ENCODE data around the gene C3orf52.
"Not testable (repeated sequence)": the region's sequence is repeated elsewhere in the genome, so short reads cannot be mapped to it uniquely, and the experiment has no call there.

Gene C3orf52, protein sequence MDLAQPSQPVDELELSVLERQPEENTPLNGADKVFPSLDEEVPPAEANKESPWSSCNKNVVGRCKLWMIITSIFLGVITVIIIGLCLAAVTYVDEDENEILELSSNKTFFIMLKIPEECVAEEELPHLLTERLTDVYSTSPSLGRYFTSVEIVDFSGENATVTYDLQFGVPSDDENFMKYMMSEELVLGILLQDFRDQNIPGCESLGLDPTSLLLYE

GRCh38 chr3:112086076-112086854 is at the start of gene C3orf52:
C3orf52 (plus strand) TSS chr3:112086389; CDS start chr3:112086408, 19 bp downstream.
- peak; percentile 67 for DNase-seq

DNA sequence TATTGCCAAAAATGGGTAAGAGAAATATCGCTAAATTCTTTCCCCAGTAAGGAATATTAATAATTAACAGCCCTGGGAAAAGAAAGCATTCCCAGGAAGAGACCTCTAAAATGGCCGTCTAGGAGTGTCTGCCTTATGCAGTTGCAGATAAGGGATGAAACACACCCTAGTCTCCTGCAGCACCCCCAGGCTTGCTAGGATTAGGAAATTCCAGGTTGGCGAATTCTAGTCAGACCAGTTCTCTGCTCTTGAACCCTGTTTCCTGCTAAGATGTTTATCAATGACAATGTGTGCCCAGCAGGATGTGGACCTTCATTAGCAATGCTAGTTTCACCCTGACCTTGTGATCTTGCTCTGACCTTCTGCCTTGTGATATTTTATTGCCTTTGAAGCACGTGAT is 49.0 kb upstream of the C3orf52 start:
- DNase-seq, result not testable (repeated sequence)

GRCh38 chr3:112038863-112039262 is 47.3 kb upstream of the C3orf52 start:
- no peak for DNase-seq

- DNase-seq, result no peak
Observed at GRCh38 chr3:112041321-112041720, 44.9 kb upstream of the C3orf52 start.

GRCh38 chr3:112042842-112043280 is 43.3 kb upstream of the C3orf52 start:
- DNase-seq, result no peak

DNA sequence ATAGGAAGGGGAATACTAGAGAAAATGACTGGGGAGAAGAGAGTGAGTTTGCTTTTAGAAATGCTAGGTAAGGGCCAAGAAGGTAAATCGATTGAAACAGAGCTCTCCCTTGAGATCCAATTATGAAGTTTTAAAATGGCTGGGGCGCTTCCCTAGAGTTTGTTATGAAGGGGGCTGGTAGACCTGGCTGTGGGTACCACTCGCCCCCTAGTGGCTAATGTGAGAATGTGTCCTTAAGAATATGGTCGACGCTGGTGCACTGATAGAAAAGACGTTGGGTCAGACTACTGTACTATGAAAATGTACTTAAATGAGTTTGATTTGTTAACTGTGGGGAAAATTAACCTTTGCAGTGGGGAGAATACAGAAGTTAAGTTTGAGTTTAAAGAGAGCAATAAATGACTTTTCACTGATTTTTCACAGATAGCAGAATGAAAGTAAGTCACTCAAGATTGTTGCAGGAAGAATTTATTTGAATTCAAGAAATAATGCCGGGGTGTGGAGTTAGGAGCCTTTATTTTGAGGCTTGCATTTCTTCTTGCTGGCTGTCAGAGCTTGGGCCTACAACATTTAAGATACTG is 42.5 kb upstream of the C3orf52 start:
- peak; percentile 56 for DNase-seq

DNA sequence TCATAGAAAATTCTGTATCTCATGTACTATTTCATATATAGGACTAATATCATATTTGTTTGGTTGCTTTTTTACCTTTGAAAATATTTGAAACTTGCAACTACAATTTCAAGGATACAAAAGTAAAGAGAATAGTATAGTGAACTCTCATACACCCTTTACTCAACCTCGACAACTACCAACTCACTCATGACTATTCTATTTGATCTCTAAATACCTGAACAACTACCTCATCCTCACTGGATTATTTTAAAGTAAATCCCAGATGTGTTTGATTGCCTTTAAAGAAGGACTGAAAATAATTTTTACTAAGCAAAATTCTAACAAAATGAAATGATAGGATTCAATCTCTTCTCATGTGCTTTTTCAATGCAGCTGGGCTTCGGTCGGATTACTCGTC is 39.6 kb upstream of the C3orf52 start:
- no peak for DNase-seq

DNA sequence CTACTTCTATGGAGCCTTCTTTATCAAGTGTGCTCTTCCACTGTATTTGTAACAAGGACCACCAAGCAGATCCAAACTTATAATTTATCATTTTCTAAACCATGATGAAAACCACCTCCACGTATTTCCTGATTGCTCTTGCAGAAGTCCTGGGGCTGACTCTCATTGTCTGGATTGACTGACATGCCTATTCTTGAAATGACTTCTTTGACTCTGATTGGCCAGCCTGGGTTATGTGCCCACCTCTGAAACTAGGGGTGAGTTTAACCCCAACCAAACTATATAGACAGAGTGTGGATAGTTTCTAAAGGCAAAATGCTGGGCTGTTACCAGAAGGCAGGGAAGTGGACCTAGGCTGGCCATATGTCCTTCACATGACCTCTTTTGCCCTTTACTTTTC is 38.9 kb upstream of the C3orf52 start:
- DNase-seq, result no peak

- no peak for DNase-seq
Observed at GRCh38 chr3:112048911-112049310, 37.3 kb upstream of the C3orf52 start.

DNA sequence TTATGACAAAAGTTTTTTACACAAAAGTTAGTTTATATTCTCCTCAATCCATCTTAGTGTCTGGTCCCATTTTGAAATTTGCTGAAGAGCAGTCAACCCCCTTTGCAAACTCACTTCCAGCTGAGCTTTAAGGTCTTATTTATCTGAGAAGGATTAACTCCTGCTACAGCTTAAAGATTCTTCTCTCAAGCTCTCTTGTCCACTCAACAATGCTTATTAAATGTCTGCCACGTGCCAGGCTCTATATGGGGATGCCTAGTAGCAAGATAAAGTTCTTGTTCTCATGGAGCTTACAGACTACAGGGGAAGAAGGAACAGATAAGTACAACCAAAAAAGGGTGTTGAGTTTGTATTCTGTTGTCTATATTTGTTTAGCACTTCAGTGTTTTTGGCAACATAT is 33.0 kb upstream of the C3orf52 start:
- DNase-seq, result no peak

- DNase-seq, result peak; percentile 31
Observed at GRCh38 chr3:112056451-112056929, 29.7 kb upstream of the C3orf52 start.

- DNase-seq, result no peak
Observed at GRCh38 chr3:112059497-112059896, 26.7 kb upstream of the C3orf52 start.

DNA sequence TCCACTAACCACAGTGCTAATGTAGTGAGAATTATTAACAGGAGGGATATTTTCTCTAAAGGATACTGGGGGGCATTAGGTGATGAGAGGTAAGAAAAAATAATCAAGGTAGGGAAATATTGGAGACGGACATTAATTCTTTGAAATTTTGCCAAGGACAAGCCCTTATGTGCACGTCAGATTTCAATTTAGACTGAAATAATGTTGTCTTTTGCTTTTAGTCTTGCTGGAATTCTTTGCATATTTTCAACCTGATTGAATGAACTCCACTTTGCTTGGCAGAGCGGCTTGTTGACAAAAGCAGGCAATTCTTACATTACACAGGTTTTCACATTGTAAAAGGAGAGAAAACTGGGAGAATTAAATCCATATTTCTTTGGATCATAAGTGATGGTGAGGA is 25.0 kb upstream of the C3orf52 start:
- DNase-seq, result no peak

DNA sequence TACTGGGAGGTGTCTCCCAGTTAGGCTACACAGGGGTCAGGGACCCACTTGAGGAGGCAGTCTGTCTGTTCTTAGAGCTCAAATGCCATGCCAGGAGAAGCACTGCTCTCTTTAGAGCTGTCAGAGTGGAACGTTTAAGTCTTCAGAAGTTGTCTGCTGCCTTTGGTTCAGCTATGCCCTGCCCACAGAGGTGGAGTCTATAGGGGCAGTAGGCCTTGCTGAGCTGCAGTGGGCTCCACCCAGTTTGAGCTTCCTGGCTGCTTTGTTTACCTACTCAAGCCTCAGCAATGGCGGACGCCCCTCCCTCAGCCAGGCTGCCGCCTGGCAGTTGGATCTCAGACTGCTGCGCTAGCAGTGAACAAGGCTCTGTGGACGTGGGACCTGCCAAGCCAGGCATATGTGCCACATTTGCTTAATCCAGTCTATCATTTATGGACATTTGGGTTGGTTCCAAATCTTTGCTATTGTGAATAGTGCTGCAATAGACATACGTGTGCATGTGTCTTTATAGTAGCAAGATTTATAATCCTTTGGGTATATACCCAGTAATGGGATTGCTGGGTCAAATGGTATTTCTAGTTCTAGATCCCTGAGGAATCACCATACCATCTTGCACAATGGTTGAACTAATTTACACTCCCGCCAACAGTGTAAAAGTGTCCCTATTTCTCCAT is 13.7 kb upstream of the C3orf52 start:
- peak; percentile 75 for DNase-seq

DNA sequence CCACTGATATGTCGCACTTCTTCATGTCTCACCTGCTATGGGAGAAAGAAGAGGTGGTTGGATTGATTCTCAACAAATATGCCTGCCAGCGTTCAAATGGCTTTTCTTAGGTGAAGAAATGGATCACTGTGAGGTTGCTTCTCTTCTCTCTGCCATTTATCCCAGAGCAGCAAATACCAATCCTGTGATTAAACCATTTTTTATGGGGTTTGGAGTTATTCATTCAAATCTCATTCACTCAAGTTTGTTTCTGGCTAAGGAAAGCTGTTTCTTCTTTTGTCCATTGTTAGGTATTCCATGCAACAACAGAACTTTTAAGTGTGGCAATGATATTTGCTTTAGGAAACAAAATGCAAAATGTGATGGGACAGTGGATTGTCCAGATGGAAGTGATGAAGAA is 12.2 kb upstream of the C3orf52 start:
- DNase-seq, result no peak

DNA sequence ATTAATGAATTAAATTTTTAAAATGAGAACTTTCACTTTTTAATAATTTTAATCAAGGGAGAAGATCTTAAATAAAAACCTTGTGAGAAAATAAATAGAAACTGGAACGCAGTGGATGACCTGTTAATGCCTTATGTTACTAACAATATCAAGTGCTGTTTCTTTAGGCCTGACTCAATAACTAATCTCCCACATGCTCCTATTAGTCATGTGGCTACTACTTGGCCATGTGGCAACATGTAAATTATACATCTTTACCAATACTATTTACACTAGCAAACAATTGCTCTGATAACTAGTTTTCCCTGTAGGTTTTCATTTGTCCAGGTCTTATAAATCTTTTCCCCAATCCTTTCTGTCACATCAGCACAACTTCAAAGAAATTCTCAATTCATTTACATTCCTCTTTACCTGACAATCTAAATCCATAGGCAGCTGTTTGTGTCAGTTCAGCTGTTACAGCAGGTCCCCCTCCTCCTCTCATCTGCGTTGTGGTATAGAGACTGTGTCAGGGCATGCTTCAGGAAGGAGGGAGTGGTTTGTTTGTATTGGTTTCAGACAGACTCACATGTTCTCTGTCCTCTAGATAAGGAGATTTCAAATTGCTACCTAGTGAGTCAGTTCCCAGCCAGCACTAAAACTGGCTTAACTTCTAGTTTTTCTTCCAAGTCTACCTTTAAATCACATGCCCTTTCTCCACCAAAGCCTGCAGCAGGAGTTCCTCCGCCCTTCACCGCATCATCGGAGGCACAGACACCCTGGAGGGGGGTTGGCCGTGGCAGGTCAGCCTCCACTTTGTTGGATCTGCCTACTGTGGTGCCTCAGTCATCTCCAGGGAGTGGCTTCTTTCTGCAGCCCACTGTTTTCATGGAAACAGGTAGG is 11.3 kb upstream of the C3orf52 start:
- peak; percentile 17 for DNase-seq

- DNase-seq, result no peak
Observed at GRCh38 chr3:112078125-112079083, 7.8 kb upstream of the C3orf52 start.

- DNase-seq, result no peak
Observed at GRCh38 chr3:112083239-112083638, 3.0 kb upstream of the C3orf52 start.

DNA sequence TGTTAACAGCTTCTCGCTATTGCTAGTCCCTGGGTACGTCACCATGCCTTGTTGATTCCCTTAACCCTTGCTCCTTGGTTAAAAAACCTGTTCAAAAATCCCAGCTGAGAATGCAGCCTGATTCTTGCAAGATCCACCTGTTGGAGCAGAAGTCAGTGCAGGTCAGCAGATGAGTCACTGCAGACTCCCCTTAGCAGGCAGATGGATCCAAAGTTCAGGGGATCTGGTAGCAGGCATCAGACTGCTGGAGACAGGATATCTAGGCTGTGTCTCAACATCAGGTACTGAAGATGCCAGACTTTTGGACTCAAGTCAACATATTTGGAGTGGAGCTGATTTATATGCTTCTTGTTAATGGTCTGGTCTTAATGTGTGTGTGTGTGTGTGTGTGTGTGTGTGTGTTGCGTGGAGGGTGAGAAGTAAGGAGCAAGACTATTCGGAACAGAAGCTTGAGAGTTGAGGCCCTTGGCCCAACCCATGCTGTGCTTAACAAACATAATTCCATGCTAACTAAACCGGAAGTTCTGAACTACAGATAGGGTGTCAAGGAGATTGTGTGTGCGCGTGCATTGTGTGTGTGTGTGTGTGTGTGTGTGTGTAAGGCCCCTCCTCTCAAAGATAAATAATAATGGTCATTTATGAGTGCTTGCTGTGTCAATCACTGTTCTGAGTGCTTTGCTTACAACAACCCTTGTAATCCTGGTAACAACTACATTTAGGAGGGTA is 1.0 kb upstream of the C3orf52 start:
- no peak for DNase-seq

DNA sequence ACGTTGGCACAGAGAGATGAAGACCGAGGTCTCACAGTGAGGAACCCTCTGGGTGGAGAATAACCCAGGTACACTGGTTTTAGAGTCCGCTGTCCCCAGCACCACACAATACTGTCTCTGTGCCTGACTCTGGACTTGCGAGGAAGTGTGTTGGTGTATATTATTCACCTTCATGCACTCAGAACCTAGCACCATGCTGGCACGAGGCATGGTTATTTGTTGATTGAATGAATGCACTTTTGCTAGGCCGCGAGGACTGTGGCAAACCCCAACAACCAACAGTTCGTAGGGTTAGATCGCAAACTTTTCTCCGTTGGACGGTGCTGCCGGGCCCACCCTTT is 484 bp upstream of the C3orf52 start:
- DNase-seq, result no peak

Measured in activated CD4-positive, alpha-beta T cell treated with anti-CD3 and anti-CD28 coated beads for 48 hours (primary cell).